ENCODE measurements around the gene RTEL1. TPM values are rescaled to one million over a fixed set of nuclear protein-coding genes. Genes with fewer than 3 reads are reported as not detected.
A peak's percentile ranks its signal among the peaks of the same experiment; 100 is the strongest.
"Not testable (repeated sequence)": the region's sequence is repeated elsewhere in the genome, so short reads cannot be mapped to it uniquely, and the experiment has no call there.

Gene RTEL1
- total RNA-seq, 1 experiment from 2014 or later, result 33.4 TPM

- Histone ChIP-seq H3K27me3 (ENCODE audit: insufficient read depth, low read length) (no peaks in the 10 kb centered on the region), H3K18ac (ENCODE audit: insufficient read length, low read depth, low read length) (no peak overlapping the region), H2BK12ac (ENCODE audit: insufficient read length, low read depth, low read length) (no peak overlapping the region), H4K20me1 (ENCODE audit: control insufficient read depth, insufficient read depth, insufficient read length) (no peaks in the 10 kb centered on the region), H3K9me3 (ENCODE audit: control insufficient read depth, low read depth, low read length) (no peaks in the 10 kb centered on the region), H3T11ph (ENCODE audit: low read length) (no peak overlapping the region), H3K79me1 (ENCODE audit: insufficient read depth, low read depth, low read length, poor library complexity, severe bottlenecking) (no peaks in the 10 kb centered on the region), H4K91ac (ENCODE audit: insufficient read length, low read depth, low read length) (no peak overlapping the region), H3K4me1 (ENCODE audit: insufficient read depth, low read length) (no peaks in the 10 kb centered on the region), H4K8ac (replicated peaks; ENCODE audit: insufficient read length, low read depth, low read length) (no peak overlapping the region), H3K79me2 (ENCODE audit: insufficient read depth, low read length) (no peaks in the 10 kb centered on the region), H3K9ac (ENCODE audit: extremely low read depth, insufficient read length, low read length) (no peak overlapping the region), H3K23me2 (ENCODE audit: insufficient read length, low read depth, low read length, poor library complexity, severe bottlenecking) (peaks cover 2% of the 10 kb centered on the region), H3K4ac (ENCODE audit: low read depth, low read length) (no peak overlapping the region), H2BK20ac (ENCODE audit: low read depth, low read length, poor library complexity, severe bottlenecking) (no peak overlapping the region), H3K56ac (ENCODE audit: insufficient read length, low read depth, low read length) (no peak overlapping the region), H2AFZ (ENCODE audit: low read length) (no peak overlapping the region), H2AK5ac (ENCODE audit: insufficient read length, low read length) (no peak overlapping the region), H2BK15ac (ENCODE audit: low read depth, low read length) (no peak overlapping the region), H3K23ac (ENCODE audit: insufficient read length, low read depth, low read length) (no peak overlapping the region), H3K27ac (ENCODE audit: insufficient read length, low read depth, low read length) (no peak overlapping the region), H3K14ac (ENCODE audit: insufficient read depth, low read length) (no peak overlapping the region), H3K4me2 (ENCODE audit: insufficient read depth, insufficient read length, low read length) (no peak overlapping the region), H2BK120ac (ENCODE audit: low read depth, low read length, poor library complexity, severe bottlenecking) (no peak overlapping the region), H4K5ac (ENCODE audit: insufficient read length, low read depth, low read length) (no peak overlapping the region), H2BK5ac (ENCODE audit: insufficient read length, low read length) (no peak overlapping the region)
- TF ChIP-seq, protein P1, sequence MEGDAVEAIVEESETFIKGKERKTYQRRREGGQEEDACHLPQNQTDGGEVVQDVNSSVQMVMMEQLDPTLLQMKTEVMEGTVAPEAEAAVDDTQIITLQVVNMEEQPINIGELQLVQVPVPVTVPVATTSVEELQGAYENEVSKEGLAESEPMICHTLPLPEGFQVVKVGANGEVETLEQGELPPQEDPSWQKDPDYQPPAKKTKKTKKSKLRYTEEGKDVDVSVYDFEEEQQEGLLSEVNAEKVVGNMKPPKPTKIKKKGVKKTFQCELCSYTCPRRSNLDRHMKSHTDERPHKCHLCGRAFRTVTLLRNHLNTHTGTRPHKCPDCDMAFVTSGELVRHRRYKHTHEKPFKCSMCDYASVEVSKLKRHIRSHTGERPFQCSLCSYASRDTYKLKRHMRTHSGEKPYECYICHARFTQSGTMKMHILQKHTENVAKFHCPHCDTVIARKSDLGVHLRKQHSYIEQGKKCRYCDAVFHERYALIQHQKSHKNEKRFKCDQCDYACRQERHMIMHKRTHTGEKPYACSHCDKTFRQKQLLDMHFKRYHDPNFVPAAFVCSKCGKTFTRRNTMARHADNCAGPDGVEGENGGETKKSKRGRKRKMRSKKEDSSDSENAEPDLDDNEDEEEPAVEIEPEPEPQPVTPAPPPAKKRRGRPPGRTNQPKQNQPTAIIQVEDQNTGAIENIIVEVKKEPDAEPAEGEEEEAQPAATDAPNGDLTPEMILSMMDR (conservative IDR thresholded peaks at IDR 0.05), result no peak
- H3K27ac Mint-ChIP-seq, result peak overlapping the region in 1 of 3 experiments; percentile 53; a peak in 1 of 7 replicates
- H3K4me1 Mint-ChIP-seq, result peaks cover 7% of the 10 kb centered on the region in 2 experiments
- DNase-seq, result no peak
- WGBS (ENCODE audit: extremely low coverage, insufficient read length, low lambda C conversion rate), result no CpG with 5 or more reads among the region's 11 CpGs
- peaks cover 0 to 2% (median 0%) of the 10 kb centered on the region in 3 experiments; a peak in 4 of 7 replicates for H3K36me3 Mint-ChIP-seq (ENCODE audit: insufficient read depth in 1 of 3, low read depth in 3 of 3)
- H3K9me3 Mint-ChIP-seq, result no peaks in the 10 kb centered on the region
- no peak overlapping the region; a peak in 1 of 5 replicates for H3K4me3 Mint-ChIP-seq
- peaks cover 6% of the 10 kb centered on the region for H3K27me3 Mint-ChIP-seq (ENCODE audit: low read depth)
Observed at GRCh38 chr20:63648895-63649589, 9.1 kb upstream of the RTEL1 start.

GRCh38 chr20:63650486-63650885, 7.6 kb upstream of the RTEL1 start:
- H3K4me1 ChIP-seq (ENCODE audit: insufficient read depth, low read length); H3K36me3 Mint-ChIP-seq (ENCODE audit: insufficient read depth in 1 of 3, low read depth in 3 of 3); H2BK15ac ChIP-seq (ENCODE audit: low read depth, low read length); H3K18ac ChIP-seq (ENCODE audit: insufficient read length, low read depth, low read length); H4K5ac ChIP-seq (ENCODE audit: insufficient read length, low read depth, low read length); H2BK20ac ChIP-seq (ENCODE audit: low read depth, low read length, poor library complexity, severe bottlenecking); H3K9me3 Mint-ChIP-seq; H3K23ac ChIP-seq (ENCODE audit: insufficient read length, low read depth, low read length); H3K27me3 ChIP-seq (ENCODE audit: insufficient read depth, low read length); H3K27me3 Mint-ChIP-seq (ENCODE audit: low read depth); H2BK5ac ChIP-seq (ENCODE audit: insufficient read length, low read length); DNase-seq; H2AFZ ChIP-seq (ENCODE audit: low read length); H3K27ac ChIP-seq (ENCODE audit: insufficient read length, low read depth, low read length); H3K56ac ChIP-seq (ENCODE audit: insufficient read length, low read depth, low read length); H3K14ac ChIP-seq (ENCODE audit: insufficient read depth, low read length); H3K79me1 ChIP-seq (ENCODE audit: insufficient read depth, low read depth, low read length, poor library complexity, severe bottlenecking); H4K20me1 ChIP-seq (ENCODE audit: control insufficient read depth, insufficient read depth, insufficient read length); H4K8ac ChIP-seq (replicated peaks; ENCODE audit: insufficient read length, low read depth, low read length); H2AK5ac ChIP-seq (ENCODE audit: insufficient read length, low read length); H3K4me3 Mint-ChIP-seq; H4K91ac ChIP-seq (ENCODE audit: insufficient read length, low read depth, low read length); H3K23me2 ChIP-seq (ENCODE audit: insufficient read length, low read depth, low read length, poor library complexity, severe bottlenecking); H3K4ac ChIP-seq (ENCODE audit: low read depth, low read length); H2BK120ac ChIP-seq (ENCODE audit: low read depth, low read length, poor library complexity, severe bottlenecking); H3K9ac ChIP-seq (ENCODE audit: extremely low read depth, insufficient read length, low read length); H3K27ac Mint-ChIP-seq; H3K79me2 ChIP-seq (ENCODE audit: insufficient read depth, low read length); H3K4me2 ChIP-seq (ENCODE audit: insufficient read depth, insufficient read length, low read length); H2BK12ac ChIP-seq (ENCODE audit: insufficient read length, low read depth, low read length); H3K9me3 ChIP-seq (ENCODE audit: control insufficient read depth, low read depth, low read length); H3T11ph ChIP-seq (ENCODE audit: low read length): not testable (repeated sequence)
- no CpG with 5 or more reads among the region's 25 CpGs for WGBS (ENCODE audit: extremely low coverage, insufficient read length, low lambda C conversion rate)
- H3K4me1 Mint-ChIP-seq, result peaks cover 15 to 16% of the 10 kb centered on the region in 2 experiments
